ENCODE results near the gene LCMT1.

- no peak for TF ChIP-seq CTCF (conservative IDR thresholded peaks at IDR 0.05)
- no peak for TF ChIP-seq EZH2 (IDR thresholded peaks at IDR 0.05; ENCODE audit: low read depth)
Observed at GRCh38 chr16:25087761-25088160, 23.8 kb upstream of the LCMT1 start.

All from PC-9 (cell line).